ENCODE data around the gene OTUD1. TPM values are rescaled to one million over a fixed set of nuclear protein-coding genes. Genes with fewer than 3 reads are reported as not detected.

OTUD1 gene
- total and polyA plus RNA-seq, 2 donors (not counting 1 experiment from before 2014, with no cell fraction given), result 69.0 to 92.8 TPM

- no peak overlapping the region for H3K9ac ChIP-seq (ENCODE audit: low read length)
- Mint-ChIP-seq H3K27ac (no peak overlapping the region), H3K4me3 (no peak overlapping the region), H3K27me3 (no peaks in the 10 kb centered on the region), H3K4me1 (no peaks in the 10 kb centered on the region), H3K9me3 (ENCODE audit: insufficient read depth) (no peaks in the 10 kb centered on the region)
- ChIA-PET POLR2A (no interaction called here), CTCF (no interaction called here)
- H3K9me3 ChIP-seq (ENCODE audit: control extremely low read depth in 1 of 3, control insufficient read depth in 2 of 3, insufficient read depth in 1 of 3, low read length in 2 of 3), result no peaks in the 10 kb centered on the region
- H3K4me2 ChIP-seq (replicated peaks; ENCODE audit: low read depth, low read length, poor library complexity, severe bottlenecking), result no peak overlapping the region
- H2AFZ ChIP-seq (ENCODE audit: insufficient read depth, low read depth, low read length, poor library complexity, severe bottlenecking), result no peak overlapping the region
- H3K4me3 ChIP-seq (ENCODE audit: control extremely low read depth in 1 of 5, extremely low read depth in 1 of 5, insufficient read depth in 1 of 5, low read depth in 2 of 5, low read length in 4 of 5), result no peak overlapping the region
- H3K4me1 ChIP-seq (ENCODE audit: control insufficient read depth in 2 of 2, insufficient read depth in 2 of 2, low read length in 2 of 2), result no peaks in the 10 kb centered on the region
- H3K79me2 ChIP-seq (ENCODE audit: control insufficient read depth, insufficient read depth, low read length), result no peaks in the 10 kb centered on the region
- ATAC-seq (ENCODE audit: low read depth) (no peak), DNase-seq (no peak)
- intact Hi-C loops (cut with micrococcal nuclease), result no loop called here
- no peaks in the 10 kb centered on the region for H3K27me3 ChIP-seq (replicated peaks in 1 of 4; ENCODE audit: control extremely low read depth in 1 of 4, control insufficient read depth in 3 of 4, insufficient read depth in 4 of 4, low read length in 3 of 4)
- H3K27ac ChIP-seq (ENCODE audit: low read length in 2 of 2), result no peak overlapping the region
- no peak for TF ChIP-seq CTCF (IDR thresholded peaks at IDR 0.05)
- no peak for TF ChIP-seq EZH2 (IDR thresholded peaks at IDR 0.05; ENCODE audit: borderline replicate concordance, insufficient read depth, low read depth, low read length, poor library complexity, severe bottlenecking)
- H4K20me1 ChIP-seq (ENCODE audit: control insufficient read depth, insufficient read depth, low read length, poor library complexity, severe bottlenecking), result no peaks in the 10 kb centered on the region
- WGBS (ENCODE audit: insufficient coverage), result no CpG with 5 or more reads among the region's 5 CpGs
- H3K36me3 ChIP-seq (replicated peaks in 1 of 2; ENCODE audit: control extremely low read depth in 1 of 2, control insufficient read depth in 1 of 2, extremely low read depth in 1 of 2, insufficient read depth in 2 of 2, low read length in 1 of 2), result no peaks in the 10 kb centered on the region
These were observed 32.5 kb upstream of the OTUD1 start for GRCh38 chr10:23406409-23406808.

- intact Hi-C loops (cut with micrococcal nuclease), result no loop called here
- no peak overlapping the region for H2AFZ ChIP-seq (ENCODE audit: insufficient read depth, low read depth, low read length, poor library complexity, severe bottlenecking)
- no peaks in the 10 kb centered on the region for H4K20me1 ChIP-seq (ENCODE audit: control insufficient read depth, insufficient read depth, low read length, poor library complexity, severe bottlenecking)
- ChIA-PET CTCF (no interaction called here), POLR2A (no interaction called here)
- no peak for TF ChIP-seq EZH2 (IDR thresholded peaks at IDR 0.05; ENCODE audit: borderline replicate concordance, insufficient read depth, low read depth, low read length, poor library complexity, severe bottlenecking)
- no peak for TF ChIP-seq CTCF (IDR thresholded peaks at IDR 0.05)
- no peak overlapping the region for H3K27ac ChIP-seq (ENCODE audit: low read length in 2 of 2)
- Mint-ChIP-seq H3K4me3 (no peak overlapping the region), H3K27me3 (no peaks in the 10 kb centered on the region), H3K4me1 (peaks cover 11% of the 10 kb centered on the region), H3K9me3 (ENCODE audit: insufficient read depth) (no peaks in the 10 kb centered on the region), H3K27ac (no peak overlapping the region)
- ATAC-seq (ENCODE audit: low read depth), result no peak
- H3K9ac ChIP-seq (ENCODE audit: low read length), result no peak overlapping the region
- peaks cover 0 to 6% of the 10 kb centered on the region in 2 donors for H3K4me1 ChIP-seq (ENCODE audit: control insufficient read depth in 2 of 2, insufficient read depth in 2 of 2, low read length in 2 of 2)
- no peak overlapping the region for H3K4me3 ChIP-seq (ENCODE audit: control extremely low read depth in 1 of 5, extremely low read depth in 1 of 5, insufficient read depth in 1 of 5, low read depth in 2 of 5, low read length in 4 of 5)
- H3K9me3 ChIP-seq (ENCODE audit: control extremely low read depth in 1 of 3, control insufficient read depth in 2 of 3, insufficient read depth in 1 of 3, low read length in 2 of 3), result no peaks in the 10 kb centered on the region
- DNase-seq, result no peak
- WGBS (ENCODE audit: insufficient coverage), result 100% methylated on average over 2 of the region's 8 CpGs
- no peaks in the 10 kb centered on the region for H3K79me2 ChIP-seq (ENCODE audit: control insufficient read depth, insufficient read depth, low read length)
- no peak overlapping the region for H3K4me2 ChIP-seq (replicated peaks; ENCODE audit: low read depth, low read length, poor library complexity, severe bottlenecking)
- H3K36me3 ChIP-seq (replicated peaks in 1 of 2; ENCODE audit: control extremely low read depth in 1 of 2, control insufficient read depth in 1 of 2, extremely low read depth in 1 of 2, insufficient read depth in 2 of 2, low read length in 1 of 2), result no peaks in the 10 kb centered on the region
- no peaks in the 10 kb centered on the region for H3K27me3 ChIP-seq (replicated peaks in 1 of 4; ENCODE audit: control extremely low read depth in 1 of 4, control insufficient read depth in 3 of 4, insufficient read depth in 4 of 4, low read length in 3 of 4)
These were observed 30.4 kb upstream of the OTUD1 start for GRCh38 chr10:23408330-23408976.
